Body of pancreas (tissue), 4 donors: ENCODE results near the gene OR4N2.

Experiments used
- POLR2A ChIP-seq, 3 donors: fragments of 450-650 bp; IDR thresholded peaks; one replicate each; pipeline ENCODE4 v1.6.1; 2016; ENCODE audit warnings: antibody characterized with exemption in 3 of 3, mild to moderate bottlenecking in 2 of 3
- TF ChIP-seq, protein P1 (sequence below), 7 experiments: fragments of 450-650 bp in 4 of 7; fragments of 200-600 bp in 3 of 7; sonication (generic) in 3 of 7; IDR thresholded peaks; one replicate each; pipeline ENCODE4 v1.5.1; 2016 to 2019; ENCODE audit warnings: antibody characterized with exemption in 7 of 7

DNA sequence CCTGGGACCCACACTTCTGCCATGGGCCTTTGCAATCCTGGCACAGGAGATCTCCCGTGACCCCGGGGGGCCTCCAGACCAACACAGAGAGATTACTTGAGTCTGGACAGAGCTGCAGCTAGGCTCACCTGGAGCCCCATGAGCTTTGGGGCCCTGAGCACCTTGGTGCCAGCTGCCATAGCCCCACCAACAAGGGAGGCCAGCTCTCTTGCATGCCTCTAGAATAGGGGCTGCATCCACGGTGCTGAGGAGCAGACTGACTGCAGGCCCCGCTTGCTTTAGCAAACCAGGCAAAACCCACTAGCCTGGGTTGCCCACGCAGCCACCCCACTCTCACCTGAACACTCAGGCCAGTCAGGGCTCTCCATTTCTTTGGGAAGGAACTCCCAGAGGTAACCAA is 3.7 kb upstream of the OR4N2 start:
- TF ChIP-seq POLR2A (IDR thresholded peaks at IDR 0.05) = no peak
- TF ChIP-seq, protein P1, sequence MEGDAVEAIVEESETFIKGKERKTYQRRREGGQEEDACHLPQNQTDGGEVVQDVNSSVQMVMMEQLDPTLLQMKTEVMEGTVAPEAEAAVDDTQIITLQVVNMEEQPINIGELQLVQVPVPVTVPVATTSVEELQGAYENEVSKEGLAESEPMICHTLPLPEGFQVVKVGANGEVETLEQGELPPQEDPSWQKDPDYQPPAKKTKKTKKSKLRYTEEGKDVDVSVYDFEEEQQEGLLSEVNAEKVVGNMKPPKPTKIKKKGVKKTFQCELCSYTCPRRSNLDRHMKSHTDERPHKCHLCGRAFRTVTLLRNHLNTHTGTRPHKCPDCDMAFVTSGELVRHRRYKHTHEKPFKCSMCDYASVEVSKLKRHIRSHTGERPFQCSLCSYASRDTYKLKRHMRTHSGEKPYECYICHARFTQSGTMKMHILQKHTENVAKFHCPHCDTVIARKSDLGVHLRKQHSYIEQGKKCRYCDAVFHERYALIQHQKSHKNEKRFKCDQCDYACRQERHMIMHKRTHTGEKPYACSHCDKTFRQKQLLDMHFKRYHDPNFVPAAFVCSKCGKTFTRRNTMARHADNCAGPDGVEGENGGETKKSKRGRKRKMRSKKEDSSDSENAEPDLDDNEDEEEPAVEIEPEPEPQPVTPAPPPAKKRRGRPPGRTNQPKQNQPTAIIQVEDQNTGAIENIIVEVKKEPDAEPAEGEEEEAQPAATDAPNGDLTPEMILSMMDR (IDR thresholded peaks at IDR 0.05) = no peak
